ENCODE data around the gene CPPED1.
"Not testable (repeated sequence)": the region's sequence is repeated elsewhere in the genome, so short reads cannot be mapped to it uniquely, and the experiment has no call there.

The CPPED1 gene

GRCh38 chr16:12815361-12815760 is 11.7 kb upstream of the CPPED1 start:
- TF ChIP-seq CTCF (conservative IDR thresholded peaks at IDR 0.05; ENCODE audit: low read depth), result no peak
- no peak overlapping the region for H3K27ac ChIP-seq
- ChIA-PET CTCF (no interaction called here), POLR2A (ENCODE audit: low non-redundant PET) (no interaction called here)
- no peak for DNase-seq (ENCODE audit: low spot score)

- POLR2A ChIA-PET (ENCODE audit: low non-redundant PET); H3K27ac ChIP-seq; DNase-seq (ENCODE audit: low spot score); CTCF ChIA-PET: not testable (repeated sequence)
Measured at GRCh38 chr16:12813734-12814133, 10.0 kb upstream of the CPPED1 start.

GRCh38 chr16:12813321-12813720 is 9.6 kb upstream of the CPPED1 start:
- CTCF ChIA-PET; H3K27ac ChIP-seq; POLR2A ChIA-PET (ENCODE audit: low non-redundant PET); DNase-seq (ENCODE audit: low spot score): not testable (repeated sequence)

DNA sequence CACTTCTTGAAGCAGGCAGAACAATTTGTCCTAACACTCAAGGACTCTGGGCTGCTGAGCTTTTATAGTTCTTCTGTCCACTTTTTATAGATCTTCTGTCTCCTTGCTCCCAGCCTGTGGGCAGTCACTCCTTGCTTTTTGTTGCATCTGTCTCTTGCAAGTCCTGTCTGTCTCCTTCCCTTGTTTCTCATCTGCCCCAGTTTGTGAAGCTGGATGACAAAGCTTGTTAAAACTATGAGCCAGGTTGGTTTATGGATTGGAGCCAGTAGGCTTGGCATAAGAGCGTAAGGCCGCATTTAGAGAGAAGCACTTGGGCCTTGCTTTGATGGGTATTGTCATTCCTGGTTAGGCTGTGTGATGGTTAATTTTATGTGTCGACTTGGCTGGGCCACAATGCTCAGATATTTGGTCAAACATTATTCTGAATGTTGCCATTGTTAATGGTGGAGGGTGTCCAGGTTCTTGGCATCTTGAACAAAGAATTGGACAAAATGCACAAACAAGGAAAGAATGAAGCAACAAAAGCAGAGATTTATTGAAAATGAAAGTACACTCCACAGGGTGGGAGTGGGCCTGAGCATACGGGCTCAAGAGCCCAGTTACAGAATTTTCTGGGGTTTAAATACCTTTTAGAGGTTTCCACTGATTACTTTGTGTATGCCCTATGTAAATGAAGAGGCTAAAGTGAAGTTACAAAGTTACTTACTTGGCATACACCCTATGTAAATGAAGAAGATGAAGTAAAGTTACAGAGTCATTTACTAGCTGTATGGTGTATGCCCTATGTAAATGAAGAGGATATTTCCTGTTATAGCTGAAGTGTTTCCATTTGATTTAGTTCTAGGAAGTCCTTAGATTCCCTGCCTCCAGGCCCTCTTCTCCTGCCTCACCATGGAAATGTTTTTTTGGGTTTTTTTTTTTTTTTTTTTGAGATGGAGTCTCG is 8.0 kb upstream of the CPPED1 start:
- no peak for DNase-seq (ENCODE audit: low spot score)
- no peak for TF ChIP-seq CTCF (conservative IDR thresholded peaks at IDR 0.05; ENCODE audit: low read depth)
- no peak overlapping the region for H3K27ac ChIP-seq
- ChIA-PET POLR2A (ENCODE audit: low non-redundant PET) (no interaction called here), CTCF (no interaction called here)

DNA sequence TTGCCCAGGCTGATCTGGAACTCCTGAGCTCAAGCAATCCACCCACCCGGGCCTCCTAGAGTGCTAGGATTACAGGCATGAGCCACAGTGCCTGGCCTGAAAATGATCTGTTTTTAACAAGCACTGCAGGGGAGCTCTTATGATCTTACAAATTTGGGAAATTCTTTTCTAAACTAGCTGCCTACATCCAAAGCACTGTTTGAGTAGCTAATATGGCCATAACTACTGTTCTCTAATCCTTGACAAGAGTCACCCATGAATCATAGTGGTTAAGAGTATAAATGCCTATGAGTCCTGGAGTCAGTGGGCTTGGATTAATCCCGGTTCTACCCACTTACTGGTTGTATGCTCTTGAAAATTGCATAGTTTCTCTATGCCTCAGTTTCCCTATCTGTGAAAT is 1.4 kb upstream of the CPPED1 start:
- TF ChIP-seq CTCF (conservative IDR thresholded peaks at IDR 0.05; ENCODE audit: low read depth), result no peak
- CTCF ChIA-PET, result no interaction called here

DNA sequence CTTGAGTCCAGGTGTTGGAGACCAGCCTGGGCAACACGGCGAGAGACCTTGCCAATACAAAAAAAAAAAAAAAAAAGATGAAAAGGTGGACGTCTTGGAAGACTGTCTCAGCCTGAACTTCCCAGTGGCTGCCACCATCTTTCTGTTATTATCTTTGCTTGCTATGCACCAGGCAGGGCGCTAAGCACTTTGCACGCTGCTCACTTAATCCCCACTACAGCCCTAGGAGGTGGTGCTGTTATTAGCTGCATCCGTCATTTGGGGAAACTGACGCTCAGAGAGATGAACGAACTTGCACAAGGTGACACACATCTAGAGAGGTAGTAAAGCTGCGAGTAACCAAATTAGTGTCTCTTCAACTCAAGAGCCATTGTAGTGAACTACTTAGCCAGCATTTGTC is 708 bp upstream of the CPPED1 start:
- TF ChIP-seq CTCF (conservative IDR thresholded peaks at IDR 0.05; ENCODE audit: low read depth), result no peak
- ChIA-PET CTCF (no interaction called here), POLR2A (ENCODE audit: low non-redundant PET) (interaction anchor here (0.7 kb wide), 1 partner anchor 490 kb away, joined by 7 read pairs; no protein-coding TSS in a partner anchor)
- no peak for DNase-seq (ENCODE audit: low spot score)
- H3K27ac ChIP-seq, result peak overlapping the region; percentile 89; the same call in 1 of the 2 replicates

More for the DNA sequence above, 1.4 kb upstream of the CPPED1 start:
- no peak overlapping the region for H3K27ac ChIP-seq
- POLR2A ChIA-PET (ENCODE audit: low non-redundant PET), result no interaction called here
- no peak for DNase-seq (ENCODE audit: low spot score)

DNA sequence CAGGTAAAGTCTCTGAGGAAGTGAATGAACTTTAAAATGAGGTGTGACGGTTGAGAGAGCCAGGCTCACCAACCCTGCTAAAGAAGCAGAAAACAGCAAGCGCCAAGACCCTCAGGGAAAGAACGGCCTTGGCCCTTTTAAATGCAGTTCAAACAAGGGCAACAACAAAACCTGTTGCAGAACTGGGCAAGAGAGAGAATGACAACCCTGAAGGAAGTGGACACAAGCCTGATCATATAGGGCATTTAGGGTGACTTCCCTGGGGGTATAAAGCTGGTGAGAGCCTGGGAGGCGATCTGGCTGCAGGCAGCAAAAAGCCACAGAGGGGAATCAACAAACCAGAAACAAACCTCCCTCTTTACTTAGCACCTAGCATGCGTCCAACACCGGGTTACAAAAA is 1.0 kb downstream of the CPPED1 start:
- peak overlapping the region; percentile 78 for H3K27ac ChIP-seq
- DNase-seq (ENCODE audit: low spot score), result no peak
- ChIA-PET POLR2A (ENCODE audit: low non-redundant PET) (no interaction called here), CTCF (interaction anchor here (0.9 kb wide), 1 partner anchor 417 kb away, joined by 3 read pairs; no protein-coding TSS in a partner anchor)
- TF ChIP-seq CTCF (conservative IDR thresholded peaks at IDR 0.05; ENCODE audit: low read depth), result no peak
